ENCODE measurements around the gene C2CD4C. TPM values are rescaled to one million over a fixed set of nuclear protein-coding genes. Genes with fewer than 3 reads are reported as not detected.

The C2CD4C gene
- total RNA-seq = 1 to 10 TPM in 3 of 4 donors, under 1 TPM in 1; 0.19 to 9.6 (median 1.8) TPM

- ATAC-seq (ENCODE audit: low FRiP score) (no peak), DNase-seq (ENCODE audit: low spot score) (no peak)
- no peak for TF ChIP-seq CTCF (IDR thresholded peaks at IDR 0.05)
Measured at GRCh38 chr19:408902-409515, at the start of gene C2CD4C. Gene C2CD4C, minus strand, starts transcription at chr19:409147. Its CDS starts 786 bp downstream, at chr19:408361.

GRCh38 chr19:458091-459042 lies 49.4 kb upstream of the C2CD4C start:
- DNase-seq (ENCODE audit: low spot score) (no peak), ATAC-seq (ENCODE audit: low FRiP score) (no peak)
- no peak for TF ChIP-seq CTCF (IDR thresholded peaks at IDR 0.05)

GRCh38 chr19:457636-458035 lies 48.7 kb upstream of the C2CD4C start:
- DNase-seq (ENCODE audit: low spot score) (no peak), ATAC-seq (ENCODE audit: low FRiP score) (no peak)
- TF ChIP-seq CTCF (IDR thresholded peaks at IDR 0.05) = no peak

GRCh38 chr19:456547-457110 lies 47.7 kb upstream of the C2CD4C start:
- no peak for ATAC-seq (ENCODE audit: low FRiP score)
- DNase-seq (ENCODE audit: low spot score) = no peak
- TF ChIP-seq CTCF (IDR thresholded peaks at IDR 0.05) = no peak

GRCh38 chr19:455851-456546 lies 47.1 kb upstream of the C2CD4C start:
- no peak for ATAC-seq (ENCODE audit: low FRiP score)
- DNase-seq (ENCODE audit: low spot score) = no peak
- no peak for TF ChIP-seq CTCF (IDR thresholded peaks at IDR 0.05)

- no peak for ATAC-seq (ENCODE audit: low FRiP score)
- no peak for TF ChIP-seq CTCF (IDR thresholded peaks at IDR 0.05)
- no peak for DNase-seq (ENCODE audit: low spot score)
Measured at GRCh38 chr19:455031-455705, 46.2 kb upstream of the C2CD4C start.
